NT2/D1 (cell line): ENCODE data around the gene KCNH1.

ENCODE experiments used
- SUZ12 ChIP-seq: IDR thresholded peaks from 2 replicates; pipeline ENCODE4 v1.6.1; 2011; ENCODE audit not compliant: insufficient read length, insufficient read depth; ENCODE audit errors: extremely low read depth
- ZNF274 ChIP-seq: IDR thresholded peaks from 2 replicates; pipeline ENCODE4 v1.6.1; 2011; ENCODE audit warnings: mild to moderate bottlenecking, low read depth, low read length

DNA sequence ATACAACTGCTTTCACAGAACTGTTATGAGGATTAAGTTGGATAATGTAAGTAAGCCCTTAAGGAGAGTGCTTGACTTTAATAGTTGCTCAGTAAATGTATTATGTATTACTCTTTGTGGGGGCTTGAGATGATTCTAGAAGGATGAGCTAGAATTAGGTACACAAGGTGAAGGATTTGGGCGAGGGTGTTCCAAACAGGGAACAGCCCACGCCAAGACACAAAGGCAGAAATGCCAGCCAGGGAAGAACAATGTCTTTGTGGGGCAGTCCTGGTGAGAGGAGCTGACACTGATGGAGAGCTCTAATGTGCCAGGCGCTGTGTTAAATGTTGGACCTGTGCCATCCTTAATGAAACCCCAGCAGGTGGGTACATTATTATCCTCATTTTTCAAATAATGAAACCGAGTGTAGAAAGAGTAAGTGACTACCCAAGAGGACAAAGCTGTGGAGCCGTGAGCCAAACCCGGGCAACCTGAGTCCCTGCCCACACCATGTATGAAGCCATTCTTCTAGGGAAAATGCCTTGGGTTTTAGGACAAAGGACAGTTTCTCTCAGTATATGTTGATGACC, 442.8 kb downstream of the KCNH1 start:
- TF ChIP-seq ZNF274: no peak
- no peak for TF ChIP-seq SUZ12
